Body of pancreas (tissue), 4 donors: ENCODE data around the gene MAPK10. TPM values are rescaled to one million over a fixed set of nuclear protein-coding genes. Genes with fewer than 3 reads are reported as not detected.

Source experiments
- ATAC-seq: fragments of 150-250 bp; one replicate; pipeline ENCODE4 v1.9.1; 2016
- DNase-seq, 4 donors: peaks; one replicate each; pipeline ENCODE4 v3.0.0-alpha.2; 2019
- H3K27ac ChIP-seq, 4 donors: fragments of 200-600 bp; sonication (generic); 1 replicate in 3 of 4; 2 replicates in 1 of 4; pipeline versions ENCODE4 v1.5.1 to v1.6.1; 2016 to 2019; ENCODE audit warnings: mild to moderate bottlenecking in 1 of 4, mixed read lengths in 1 of 4, moderate library complexity in 1 of 4
- H3K27me3 ChIP-seq, 2 donors: fragments of 200-600 bp; sonication (generic); one replicate each; pipeline ENCODE4 v1.6.0; 2016; ENCODE audit warnings: mild to moderate bottlenecking in 1 of 2
- H3K36me3 ChIP-seq, 2 donors: fragments of 200-600 bp; sonication (generic); replicated peaks in 1 of 2; 2 replicates each; pipeline ENCODE4 v1.5.1; 2016; ENCODE audit warnings: low read depth in 2 of 2; ENCODE audit not compliant: insufficient read depth in 1 of 2
- H3K4me1 ChIP-seq: fragments of 200-600 bp; sonication (generic); one replicate; pipeline ENCODE4 v1.6.0; 2016
- H3K4me3 ChIP-seq, 2 donors: fragments of 200-600 bp; sonication (generic); 1 replicate in 1 of 2; 2 replicates in 1 of 2; pipeline ENCODE4 v1.5.1; 2016 to 2019
- H3K9me3 ChIP-seq, 3 donors: fragments of 200-600 bp; sonication (generic); 1 replicate in 2 of 3; 2 replicates in 1 of 3; pipeline ENCODE4 v1.5.1; 2016
- POLR2A ChIP-seq, 3 donors: fragments of 450-650 bp; IDR thresholded peaks; one replicate each; pipeline ENCODE4 v1.6.1; 2016; ENCODE audit warnings: antibody characterized with exemption in 3 of 3, mild to moderate bottlenecking in 2 of 3
- WGBS, 2 donors: methylation state at CpG; one replicate each; pipeline ENCODE4 v1.1.5; 2017; 5-methylcytosine and 5-hydroxymethylcytosine counted together
- intact Hi-C: fragments of 100-400 bp; cut with DNase I; formaldehyde crosslinking; loops from one replicate; pipeline ENCODE4 v1.15.1; 2023
- total RNA-seq, 2 donors: library from RNA; depleted of rRNA; stranded (reverse); fragments of >200 nt; gene quantifications; one replicate each; pipeline ENCODE4 v1.1.0, GENCODE V29; 2016
- TF ChIP-seq, protein P1 (sequence below), 7 experiments: fragments of 450-650 bp in 4 of 7; fragments of 200-600 bp in 3 of 7; sonication (generic) in 3 of 7; IDR thresholded peaks; one replicate each; pipeline ENCODE4 v1.5.1; 2016 to 2019; ENCODE audit warnings: antibody characterized with exemption in 7 of 7

The MAPK10 gene
- total RNA-seq, 2 donors from 2014 or later: 9.9 to 24.1 TPM

GRCh38 chr4:86221002-86221401 lies 138.9 kb downstream of the MAPK10 start:
- Histone ChIP-seq H3K27me3 (no peaks in the 10 kb centered on the region), H3K4me1 (peaks cover 8% of the 10 kb centered on the region), H3K36me3 (no peaks in the 10 kb centered on the region), H3K9me3 (no peaks in the 10 kb centered on the region), H3K27ac (no peak overlapping the region), H3K4me3 (no peak overlapping the region)
- ATAC-seq (no peak), DNase-seq (no peak)
- intact Hi-C loops: no loop called here
- 70 to 79% methylated on average over 4 of the region's 4 CpGs for WGBS, 2 donors
- TF ChIP-seq POLR2A (IDR thresholded peaks at IDR 0.05): no peak

DNA sequence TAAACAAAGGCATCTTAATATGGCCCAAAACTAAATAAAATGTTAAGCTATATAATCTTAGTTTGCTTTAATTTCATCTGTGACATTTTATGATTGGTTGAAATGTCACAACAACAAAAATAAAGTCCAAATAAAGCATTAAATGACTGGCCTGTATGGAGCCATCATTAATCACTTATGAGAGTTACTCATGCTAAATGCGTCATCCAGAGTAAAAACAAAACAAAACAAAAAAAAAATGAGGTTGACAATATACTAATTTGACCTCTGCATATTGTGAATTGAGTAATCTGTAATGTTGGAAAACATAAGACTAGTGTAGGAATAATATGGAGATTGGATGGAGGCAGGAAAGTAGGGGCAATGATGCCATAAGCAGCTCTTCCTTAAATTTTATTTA lies 139.7 kb downstream of the MAPK10 start:
- 69 to 76% methylated on average over 1 of the region's 1 CpG for WGBS, 2 donors
- peaks cover 8% of the 10 kb centered on the region for H3K4me1 ChIP-seq

GRCh38 chr4:86218746-86219473 lies 140.9 kb downstream of the MAPK10 start:
- Histone ChIP-seq H3K36me3 (no peaks in the 10 kb centered on the region), H3K27me3 (no peaks in the 10 kb centered on the region), H3K4me1 (peaks cover 8% of the 10 kb centered on the region), H3K4me3 (no peak overlapping the region), H3K9me3 (no peaks in the 10 kb centered on the region), H3K27ac (peak overlapping the region in 1 of 4 donors; percentile 22)
- WGBS, 2 donors: 10 to 20% methylated on average over 5 of the region's 5 CpGs
- TF ChIP-seq, protein P1, sequence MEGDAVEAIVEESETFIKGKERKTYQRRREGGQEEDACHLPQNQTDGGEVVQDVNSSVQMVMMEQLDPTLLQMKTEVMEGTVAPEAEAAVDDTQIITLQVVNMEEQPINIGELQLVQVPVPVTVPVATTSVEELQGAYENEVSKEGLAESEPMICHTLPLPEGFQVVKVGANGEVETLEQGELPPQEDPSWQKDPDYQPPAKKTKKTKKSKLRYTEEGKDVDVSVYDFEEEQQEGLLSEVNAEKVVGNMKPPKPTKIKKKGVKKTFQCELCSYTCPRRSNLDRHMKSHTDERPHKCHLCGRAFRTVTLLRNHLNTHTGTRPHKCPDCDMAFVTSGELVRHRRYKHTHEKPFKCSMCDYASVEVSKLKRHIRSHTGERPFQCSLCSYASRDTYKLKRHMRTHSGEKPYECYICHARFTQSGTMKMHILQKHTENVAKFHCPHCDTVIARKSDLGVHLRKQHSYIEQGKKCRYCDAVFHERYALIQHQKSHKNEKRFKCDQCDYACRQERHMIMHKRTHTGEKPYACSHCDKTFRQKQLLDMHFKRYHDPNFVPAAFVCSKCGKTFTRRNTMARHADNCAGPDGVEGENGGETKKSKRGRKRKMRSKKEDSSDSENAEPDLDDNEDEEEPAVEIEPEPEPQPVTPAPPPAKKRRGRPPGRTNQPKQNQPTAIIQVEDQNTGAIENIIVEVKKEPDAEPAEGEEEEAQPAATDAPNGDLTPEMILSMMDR (IDR thresholded peaks at IDR 0.05): no peak
- TF ChIP-seq POLR2A (IDR thresholded peaks at IDR 0.05): no peak
- ATAC-seq (no peak), DNase-seq (peak in 2 of 4 donors; percentile 8 to 23)
- intact Hi-C loops: no loop called here

More for the DNA sequence above, 139.7 kb downstream of the MAPK10 start:
- Histone ChIP-seq H3K27ac (no peak overlapping the region), H3K9me3 (no peaks in the 10 kb centered on the region), H3K36me3 (no peaks in the 10 kb centered on the region), H3K4me3 (no peak overlapping the region), H3K27me3 (no peaks in the 10 kb centered on the region)
- no peak for DNase-seq
- TF ChIP-seq POLR2A (IDR thresholded peaks at IDR 0.05): no peak
- TF ChIP-seq, protein P1 (IDR thresholded peaks at IDR 0.05): no peak
- intact Hi-C loops: no loop called here
- no peak for ATAC-seq

DNA sequence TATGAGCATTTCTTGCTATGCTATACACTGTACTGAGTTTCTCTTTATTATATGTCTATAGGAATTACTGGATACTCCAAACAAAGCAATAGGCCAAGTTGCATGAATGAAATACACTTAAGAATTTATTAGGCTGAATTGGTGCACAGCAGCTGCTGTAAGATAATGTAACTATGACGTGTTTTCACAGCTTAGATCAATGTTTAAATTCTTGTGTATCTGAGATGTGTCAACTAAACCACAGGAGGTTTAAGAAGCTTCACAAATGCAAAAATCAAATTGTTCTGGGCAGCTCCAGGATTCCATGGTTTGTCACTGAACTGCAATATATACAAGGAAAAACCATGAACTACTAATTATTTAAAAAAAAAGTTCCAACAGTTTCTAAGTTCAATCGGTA lies 156.7 kb downstream of the MAPK10 start:
- 71 to 75% methylated on average over 2 of the region's 2 CpGs for WGBS, 2 donors
- ATAC-seq (no peak), DNase-seq (no peak)
- Histone ChIP-seq H3K9me3 (no peaks in the 10 kb centered on the region), H3K4me3 (no peak overlapping the region), H3K27me3 (no peaks in the 10 kb centered on the region), H3K4me1 (no peaks in the 10 kb centered on the region), H3K36me3 (no peaks in the 10 kb centered on the region), H3K27ac (no peak overlapping the region)
- TF ChIP-seq, protein P1 (IDR thresholded peaks at IDR 0.05): no peak
- no peak for TF ChIP-seq POLR2A (IDR thresholded peaks at IDR 0.05)
- intact Hi-C loops: no loop called here

DNA sequence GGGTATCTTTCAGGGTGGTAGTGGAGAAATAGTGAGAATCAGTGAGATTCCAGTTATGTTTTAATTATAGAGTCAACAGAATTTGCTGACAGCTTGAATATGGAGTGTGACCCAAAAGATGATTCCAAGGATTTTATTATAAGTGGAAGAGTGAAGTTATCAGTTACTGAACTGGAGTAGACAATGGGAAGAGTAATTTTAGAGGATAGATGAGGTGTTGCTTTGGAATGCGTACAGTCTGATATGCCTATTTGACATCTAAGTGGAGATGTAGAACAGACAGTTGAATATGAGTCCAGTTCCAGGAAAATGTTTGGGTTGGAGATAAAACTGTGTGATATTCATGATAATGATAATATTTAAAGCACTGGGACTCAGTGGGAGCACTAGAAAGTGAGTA lies 174.2 kb downstream of the MAPK10 start:
- intact Hi-C loops: no loop called here
- H3K9me3 ChIP-seq: no peaks in the 10 kb centered on the region
- no peak for ATAC-seq

More for the DNA sequence above, 174.2 kb downstream of the MAPK10 start:
- no peak for DNase-seq
- Histone ChIP-seq H3K36me3 (no peaks in the 10 kb centered on the region), H3K4me3 (no peak overlapping the region), H3K27me3 (no peaks in the 10 kb centered on the region), H3K27ac (no peak overlapping the region), H3K4me1 (no peaks in the 10 kb centered on the region)
- 90 to 93% methylated on average over 1 of the region's 1 CpG for WGBS, 2 donors
- TF ChIP-seq, protein P1 (IDR thresholded peaks at IDR 0.05): no peak
